ENCODE data around the gene TULP1. TPM values are rescaled to one million over a fixed set of nuclear protein-coding genes. Genes with fewer than 3 reads are reported as not detected.
A peak's percentile ranks its signal among the peaks of the same experiment; 100 is the strongest.

Gene TULP1
- total and polyA plus RNA-seq, 2 of the 4 experiments (the other 2 are of a cell fraction) = not detected

GRCh38 chr6:35473075-35473849 lies 39.4 kb downstream of the TULP1 start:
- H3K79me1 ChIP-seq (ENCODE audit: low read depth in 1 of 2, low read length in 2 of 2) = peaks cover 7 to 48% of the 10 kb centered on the region in 2 experiments; a peak in 3 of 4 replicates
- H3K9ac ChIP-seq (ENCODE audit: low read depth, low read length) = no peak overlapping the region
- peak overlapping the region; percentile 28; the same call in 1 of the 2 replicates for H2AK5ac ChIP-seq (ENCODE audit: low read depth, low read length)
- H4K20me1 ChIP-seq (ENCODE audit: insufficient read depth, low read length) = peaks cover 73% of the 10 kb centered on the region
- no peak overlapping the region for H4K5ac ChIP-seq (ENCODE audit: low read depth, low read length)
- peaks cover 10% of the 10 kb centered on the region for H3K4me1 ChIP-seq (ENCODE audit: control insufficient read depth, insufficient read depth, low read length)
- H3K9me3 ChIP-seq (ENCODE audit: control insufficient read depth, insufficient read depth, low read length) = no peaks in the 10 kb centered on the region
- no peak for ATAC-seq (ENCODE audit: low read depth)
- H4K8ac ChIP-seq (ENCODE audit: low read depth in 2 of 2, low read length in 2 of 2) = no peak overlapping the region
- CTCF ChIA-PET = no interaction called here
- in situ Hi-C loops (cut with MboI; ENCODE audit: low sequenced_read_pairs) = no loop called here
- H3K14ac ChIP-seq (replicated peaks; ENCODE audit: low read depth, low read length) = no peak overlapping the region
- POLR2A ChIA-PET (ENCODE audit: unreplicated experiment) = interaction anchor here (0.6 to 0.9 kb wide), 6 partner anchors 8 to 442 kb away, joined by 3 to 10 read pairs (median 4); no protein-coding TSS in a partner anchor
- no peak overlapping the region for H4K91ac ChIP-seq (ENCODE audit: insufficient read depth, low read depth, low read length)
- BruUV-seq (replicated peaks) = no TSS peak
- H2BK15ac ChIP-seq (ENCODE audit: low read depth, low read length) = no peak overlapping the region
- no peak overlapping the region for H2BK5ac ChIP-seq (ENCODE audit: low read depth, low read length, poor library complexity, severe bottlenecking)
- no peaks in the 10 kb centered on the region for H3K27me3 ChIP-seq (ENCODE audit: control insufficient read depth, insufficient read depth, low read length)
- no peak for DNase-seq
- H3K9me1 ChIP-seq (ENCODE audit: insufficient read depth, low read length) = 0 out of 2 replicates have a peak, but pooled peaks cover 6% of the 10 kb centered on the region
- no peak overlapping the region for H3K4ac ChIP-seq (ENCODE audit: low read depth, low read length)
- no peak overlapping the region for H2AFZ ChIP-seq (replicated peaks; ENCODE audit: low read length, poor library complexity)
- H2AK9ac ChIP-seq (replicated peaks; ENCODE audit: low read depth, low read length, poor library complexity) = no peak overlapping the region
- H3K18ac ChIP-seq (ENCODE audit: low read depth, low read length) = no peak overlapping the region
- H3K23ac ChIP-seq (ENCODE audit: low read depth, low read length) = no peak overlapping the region
- dilution Hi-C loops (cut with HindIII; ENCODE audit: low sequenced_read_pairs, unreplicated experiment) = no loop called here
- H3K36me3 ChIP-seq (ENCODE audit: control insufficient read depth, insufficient read depth, low read length) = peaks cover 63% of the 10 kb centered on the region
- H3K4me2 ChIP-seq (ENCODE audit: low read depth, low read length) = no peak overlapping the region
- H2BK20ac ChIP-seq (ENCODE audit: low read depth, low read length) = no peak overlapping the region
- no peak overlapping the region for H3K56ac ChIP-seq (ENCODE audit: extremely low read depth, insufficient read depth, low read length)
- intact Hi-C loops (cut with micrococcal nuclease) = no loop called here
- no peak overlapping the region for H3K4me3 ChIP-seq (ENCODE audit: insufficient read depth, low read depth, low read length)
- H3K27ac ChIP-seq (ENCODE audit: insufficient read depth, low read length) = no peak overlapping the region
- WGBS, 2 experiments (ENCODE audit: extremely low coverage in 2 of 2, insufficient read length in 1 of 2) = 100% methylated on average over 3 of the region's 9 CpGs; no CpG with 5 or more reads in 1 of the 2 experiments
- H2BK120ac ChIP-seq (ENCODE audit: low read depth, low read length) = no peak overlapping the region
- TF ChIP-seq MAFK (IDR thresholded peaks at IDR 0.05; ENCODE audit: low read depth, low read length) (no peak), CHD1 (IDR thresholded peaks at IDR 0.05; ENCODE audit: low read depth, low read length) (no peak), FOS (IDR thresholded peaks at IDR 0.05; ENCODE audit: low read depth, low read length) (no peak), RFX5 (IDR thresholded peaks at IDR 0.05; ENCODE audit: low read depth, low read length) (no peak), NFE2L2 (IDR thresholded peaks at IDR 0.05; ENCODE audit: low read depth, low read length) (no peak), BHLHE40 (IDR thresholded peaks at IDR 0.05; ENCODE audit: low read depth, low read length) (no peak), CEBPB (IDR thresholded peaks at IDR 0.05; ENCODE audit: low read depth, low read length) (no peak), CTCF (conservative IDR thresholded peaks at IDR 0.05; ENCODE audit: low read depth, low read length) (no peak), MXI1 (IDR thresholded peaks at IDR 0.05; ENCODE audit: borderline replicate concordance, low read depth, low read length) (no peak), RAD21 (IDR thresholded peaks at IDR 0.05; ENCODE audit: low read length) (no peak), USF2 (IDR thresholded peaks at IDR 0.05; ENCODE audit: low read depth, low read length) (no peak), POLR2A (IDR thresholded peaks at IDR 0.05; ENCODE audit: low read depth, low read length) (no peak; the same call in 1 of the 2 replicates), MAZ (IDR thresholded peaks at IDR 0.05; ENCODE audit: borderline replicate concordance, low read depth, low read length) (no peak), RCOR1 (IDR thresholded peaks at IDR 0.05; ENCODE audit: insufficient replicate concordance, low read length) (no peak)
- TF ChIP-seq, protein P1, sequence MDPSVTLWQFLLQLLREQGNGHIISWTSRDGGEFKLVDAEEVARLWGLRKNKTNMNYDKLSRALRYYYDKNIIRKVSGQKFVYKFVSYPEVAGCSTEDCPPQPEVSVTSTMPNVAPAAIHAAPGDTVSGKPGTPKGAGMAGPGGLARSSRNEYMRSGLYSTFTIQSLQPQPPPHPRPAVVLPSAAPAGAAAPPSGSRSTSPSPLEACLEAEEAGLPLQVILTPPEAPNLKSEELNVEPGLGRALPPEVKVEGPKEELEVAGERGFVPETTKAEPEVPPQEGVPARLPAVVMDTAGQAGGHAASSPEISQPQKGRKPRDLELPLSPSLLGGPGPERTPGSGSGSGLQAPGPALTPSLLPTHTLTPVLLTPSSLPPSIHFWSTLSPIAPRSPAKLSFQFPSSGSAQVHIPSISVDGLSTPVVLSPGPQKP (IDR thresholded peaks at IDR 0.05; ENCODE audit: borderline replicate concordance, low read depth, low read length) = no peak

All from IMR-90 (cell line).